WTC11 (cell line): Measurements from ENCODE around the gene BUD13. TPM values are rescaled to one million over a fixed set of nuclear protein-coding genes. Genes with fewer than 3 reads are reported as not detected.
"Not testable (repeated sequence)": the region's sequence is repeated elsewhere in the genome, so short reads cannot be mapped to it uniquely, and the experiment has no call there.

ENCODE experiments used
- ATAC-seq: fragments of 200-7000 bp; cut with Tn5 transposase; 2 replicates; pipeline ENCODE4 v1.10.0; 2021; ENCODE audit warnings: mild to moderate bottlenecking, moderate library complexity
- CTCF ChIA-PET: fragments of 300-600 bp; sonication (Branson Sonifier 250); formaldehyde crosslinking; loops from one replicate; lab custom pipeline; 2021; ENCODE audit warnings: antibody characterized with exemption; lab: Charles Lee
- POLR2A ChIA-PET: fragments of 350-600 bp; sonication (Branson Sonifier 250); formaldehyde crosslinking; loops from one replicate; lab custom pipeline; 2021; ENCODE audit warnings: antibody characterized with exemption; lab: Charles Lee
- DNase-seq: peaks from one replicate; pipeline ENCODE4 v3.0.0; 2021; ENCODE audit warnings: low spot score
- H3K27ac Mint-ChIP-seq: 2 replicates; pipeline ENCODE4 v1.8.0; 2021; ENCODE audit warnings: mixed read lengths
- H3K27me3 Mint-ChIP-seq: 2 replicates; pipeline ENCODE4 v1.8.0; 2021; ENCODE audit warnings: low read depth, mild to moderate bottlenecking, moderate library complexity, mixed read lengths
- H3K36me3 Mint-ChIP-seq: 2 replicates; pipeline ENCODE4 v1.8.0; 2021; ENCODE audit warnings: mixed read lengths
- H3K4me1 Mint-ChIP-seq: 2 replicates; pipeline ENCODE4 v1.8.0; 2022; ENCODE audit warnings: mixed read lengths
- H3K4me3 Mint-ChIP-seq: 2 replicates; pipeline ENCODE4 v1.8.0; 2021; ENCODE audit warnings: mild to moderate bottlenecking, moderate library complexity, mixed read lengths
- H3K9me3 Mint-ChIP-seq: 2 replicates; pipeline ENCODE4 v1.8.0; 2021; ENCODE audit warnings: mixed read lengths
- EMX1 ChIP-seq: fragments of 250-450 bp; sonication (Bioruptor Pico); IDR thresholded peaks from 2 replicates; pipeline ENCODE4 v1.8.0; 2021; ENCODE audit warnings: mild to moderate bottlenecking
- GRHL2 ChIP-seq: fragments of 250-450 bp; sonication (Bioruptor Pico); IDR thresholded peaks from 2 replicates; pipeline ENCODE4 v1.8.0; 2022; ENCODE audit warnings: mild to moderate bottlenecking, moderate library complexity; ENCODE audit not compliant: insufficient replicate concordance, severe bottlenecking
- NR3C1 ChIP-seq: sonication (generic); formaldehyde crosslinking; conservative IDR thresholded peaks from 2 replicates; pipeline ENCODE4 v1.8.1; 2023; ENCODE audit warnings: low read depth, mild to moderate bottlenecking, missing genetic modification reagents
- OVOL2 ChIP-seq: fragments of 250-450 bp; sonication (Bioruptor Pico); IDR thresholded peaks from 2 replicates; pipeline ENCODE4 v1.9.0; 2021; ENCODE audit warnings: mild to moderate bottlenecking, borderline replicate concordance
- PRRX2 ChIP-seq: fragments of 250-450 bp; sonication (Bioruptor Pico); IDR thresholded peaks from 2 replicates; pipeline ENCODE4 v1.8.0; 2021; ENCODE audit warnings: mild to moderate bottlenecking
- ZNF219 ChIP-seq: sonication (generic); formaldehyde crosslinking; IDR thresholded peaks from 2 replicates; pipeline ENCODE4 v1.8.0; 2023; ENCODE audit warnings: missing genetic modification reagents, mild to moderate bottlenecking, borderline replicate concordance
- total RNA-seq: library from RNA; stranded (reverse); gene quantifications from 3 replicates; pipeline ENCODE4 v1.2.3, GENCODE V29; 2021
- TF ChIP-seq, protein P1 (sequence below): fragments of 250-450 bp; sonication (Bioruptor Pico); IDR thresholded peaks from 2 replicates; pipeline ENCODE4 v1.9.0; 2021; ENCODE audit warnings: mild to moderate bottlenecking, borderline replicate concordance
- TF ChIP-seq, protein P2 (sequence below): sonication (generic); formaldehyde crosslinking; IDR thresholded peaks from 2 replicates; pipeline ENCODE4 v1.8.0; 2023; ENCODE audit warnings: mild to moderate bottlenecking, missing genetic modification reagents
- TF ChIP-seq, protein P3 (sequence below): sonication (generic); formaldehyde crosslinking; IDR thresholded peaks from 2 replicates; pipeline ENCODE4 v1.8.1; 2023; ENCODE audit warnings: mild to moderate bottlenecking, missing genetic modification reagents, moderate library complexity
- TF ChIP-seq, protein P4 (sequence below): sonication (generic); formaldehyde crosslinking; IDR thresholded peaks from 2 replicates; pipeline ENCODE4 v1.8.1; 2023; ENCODE audit warnings: mild to moderate bottlenecking, missing genetic modification reagents
- TF ChIP-seq, protein P5 (sequence below): sonication (generic); formaldehyde crosslinking; IDR thresholded peaks from 2 replicates; pipeline ENCODE4 v1.8.0; 2022; ENCODE audit warnings: mild to moderate bottlenecking, missing genetic modification reagents
- TF ChIP-seq, protein P6 (sequence below): sonication (generic); formaldehyde crosslinking; IDR thresholded peaks from 2 replicates; pipeline ENCODE4 v1.8.1; 2023; ENCODE audit warnings: mild to moderate bottlenecking, moderate library complexity, missing genetic modification reagents

The BUD13 gene
- total RNA-seq, 1 experiment from 2014 or later: 20.7 TPM

DNA sequence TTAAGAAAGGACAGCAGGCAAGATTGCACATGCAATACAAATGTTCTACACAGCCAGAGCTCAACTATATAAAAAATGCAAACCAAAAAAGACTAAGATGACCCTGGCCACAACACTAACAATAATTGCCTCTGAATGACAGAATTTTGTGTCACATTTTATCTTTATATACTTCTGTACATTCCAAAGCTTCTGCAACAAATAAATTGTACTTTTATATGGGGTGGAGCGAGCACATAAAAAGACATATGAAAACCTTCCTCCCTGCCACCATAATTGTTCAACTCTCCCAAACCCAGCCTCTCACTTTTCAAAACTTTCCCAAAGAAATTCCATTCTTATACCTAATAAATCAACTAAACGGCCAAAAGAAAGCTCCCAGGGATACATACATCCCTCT, 10.7 kb downstream of the BUD13 start:
- POLR2A ChIA-PET: no interaction called here
- ATAC-seq (no peak), DNase-seq (no peak)
- Mint-ChIP-seq H3K9me3 (no peaks in the 10 kb centered on the region), H3K27me3 (no peaks in the 10 kb centered on the region), H3K4me1 (no peaks in the 10 kb centered on the region), H3K4me3 (no peak overlapping the region), H3K27ac (no peak overlapping the region), H3K36me3 (peaks cover 66% of the 10 kb centered on the region)
- TF ChIP-seq, protein P1, sequence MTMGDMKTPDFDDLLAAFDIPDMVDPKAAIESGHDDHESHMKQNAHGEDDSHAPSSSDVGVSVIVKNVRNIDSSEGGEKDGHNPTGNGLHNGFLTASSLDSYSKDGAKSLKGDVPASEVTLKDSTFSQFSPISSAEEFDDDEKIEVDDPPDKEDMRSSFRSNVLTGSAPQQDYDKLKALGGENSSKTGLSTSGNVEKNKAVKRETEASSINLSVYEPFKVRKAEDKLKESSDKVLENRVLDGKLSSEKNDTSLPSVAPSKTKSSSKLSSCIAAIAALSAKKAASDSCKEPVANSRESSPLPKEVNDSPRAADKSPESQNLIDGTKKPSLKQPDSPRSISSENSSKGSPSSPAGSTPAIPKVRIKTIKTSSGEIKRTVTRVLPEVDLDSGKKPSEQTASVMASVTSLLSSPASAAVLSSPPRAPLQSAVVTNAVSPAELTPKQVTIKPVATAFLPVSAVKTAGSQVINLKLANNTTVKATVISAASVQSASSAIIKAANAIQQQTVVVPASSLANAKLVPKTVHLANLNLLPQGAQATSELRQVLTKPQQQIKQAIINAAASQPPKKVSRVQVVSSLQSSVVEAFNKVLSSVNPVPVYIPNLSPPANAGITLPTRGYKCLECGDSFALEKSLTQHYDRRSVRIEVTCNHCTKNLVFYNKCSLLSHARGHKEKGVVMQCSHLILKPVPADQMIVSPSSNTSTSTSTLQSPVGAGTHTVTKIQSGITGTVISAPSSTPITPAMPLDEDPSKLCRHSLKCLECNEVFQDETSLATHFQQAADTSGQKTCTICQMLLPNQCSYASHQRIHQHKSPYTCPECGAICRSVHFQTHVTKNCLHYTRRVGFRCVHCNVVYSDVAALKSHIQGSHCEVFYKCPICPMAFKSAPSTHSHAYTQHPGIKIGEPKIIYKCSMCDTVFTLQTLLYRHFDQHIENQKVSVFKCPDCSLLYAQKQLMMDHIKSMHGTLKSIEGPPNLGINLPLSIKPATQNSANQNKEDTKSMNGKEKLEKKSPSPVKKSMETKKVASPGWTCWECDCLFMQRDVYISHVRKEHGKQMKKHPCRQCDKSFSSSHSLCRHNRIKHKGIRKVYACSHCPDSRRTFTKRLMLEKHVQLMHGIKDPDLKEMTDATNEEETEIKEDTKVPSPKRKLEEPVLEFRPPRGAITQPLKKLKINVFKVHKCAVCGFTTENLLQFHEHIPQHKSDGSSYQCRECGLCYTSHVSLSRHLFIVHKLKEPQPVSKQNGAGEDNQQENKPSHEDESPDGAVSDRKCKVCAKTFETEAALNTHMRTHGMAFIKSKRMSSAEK: no peak
- TF ChIP-seq, protein P2, sequence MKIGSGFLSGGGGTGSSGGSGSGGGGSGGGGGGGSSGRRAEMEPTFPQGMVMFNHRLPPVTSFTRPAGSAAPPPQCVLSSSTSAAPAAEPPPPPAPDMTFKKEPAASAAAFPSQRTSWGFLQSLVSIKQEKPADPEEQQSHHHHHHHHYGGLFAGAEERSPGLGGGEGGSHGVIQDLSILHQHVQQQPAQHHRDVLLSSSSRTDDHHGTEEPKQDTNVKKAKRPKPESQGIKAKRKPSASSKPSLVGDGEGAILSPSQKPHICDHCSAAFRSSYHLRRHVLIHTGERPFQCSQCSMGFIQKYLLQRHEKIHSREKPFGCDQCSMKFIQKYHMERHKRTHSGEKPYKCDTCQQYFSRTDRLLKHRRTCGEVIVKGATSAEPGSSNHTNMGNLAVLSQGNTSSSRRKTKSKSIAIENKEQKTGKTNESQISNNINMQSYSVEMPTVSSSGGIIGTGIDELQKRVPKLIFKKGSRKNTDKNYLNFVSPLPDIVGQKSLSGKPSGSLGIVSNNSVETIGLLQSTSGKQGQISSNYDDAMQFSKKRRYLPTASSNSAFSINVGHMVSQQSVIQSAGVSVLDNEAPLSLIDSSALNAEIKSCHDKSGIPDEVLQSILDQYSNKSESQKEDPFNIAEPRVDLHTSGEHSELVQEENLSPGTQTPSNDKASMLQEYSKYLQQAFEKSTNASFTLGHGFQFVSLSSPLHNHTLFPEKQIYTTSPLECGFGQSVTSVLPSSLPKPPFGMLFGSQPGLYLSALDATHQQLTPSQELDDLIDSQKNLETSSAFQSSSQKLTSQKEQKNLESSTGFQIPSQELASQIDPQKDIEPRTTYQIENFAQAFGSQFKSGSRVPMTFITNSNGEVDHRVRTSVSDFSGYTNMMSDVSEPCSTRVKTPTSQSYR (CRISPR knock-in tag): no peak
- TF ChIP-seq NR3C1 (CRISPR knock-in tag) (no peak), OVOL2 (CRISPR knock-in tag) (no peak), PRRX2 (CRISPR knock-in tag) (no peak), ZNF219 (CRISPR knock-in tag) (no peak), EMX1 (CRISPR knock-in tag) (no peak), GRHL2 (CRISPR knock-in tag) (no peak)
- TF ChIP-seq, protein P3, sequence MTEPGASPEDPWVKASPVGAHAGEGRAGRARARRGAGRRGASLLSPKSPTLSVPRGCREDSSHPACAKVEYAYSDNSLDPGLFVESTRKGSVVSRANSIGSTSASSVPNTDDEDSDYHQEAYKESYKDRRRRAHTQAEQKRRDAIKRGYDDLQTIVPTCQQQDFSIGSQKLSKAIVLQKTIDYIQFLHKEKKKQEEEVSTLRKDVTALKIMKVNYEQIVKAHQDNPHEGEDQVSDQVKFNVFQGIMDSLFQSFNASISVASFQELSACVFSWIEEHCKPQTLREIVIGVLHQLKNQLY (CRISPR knock-in tag): no peak
- TF ChIP-seq, protein P4, sequence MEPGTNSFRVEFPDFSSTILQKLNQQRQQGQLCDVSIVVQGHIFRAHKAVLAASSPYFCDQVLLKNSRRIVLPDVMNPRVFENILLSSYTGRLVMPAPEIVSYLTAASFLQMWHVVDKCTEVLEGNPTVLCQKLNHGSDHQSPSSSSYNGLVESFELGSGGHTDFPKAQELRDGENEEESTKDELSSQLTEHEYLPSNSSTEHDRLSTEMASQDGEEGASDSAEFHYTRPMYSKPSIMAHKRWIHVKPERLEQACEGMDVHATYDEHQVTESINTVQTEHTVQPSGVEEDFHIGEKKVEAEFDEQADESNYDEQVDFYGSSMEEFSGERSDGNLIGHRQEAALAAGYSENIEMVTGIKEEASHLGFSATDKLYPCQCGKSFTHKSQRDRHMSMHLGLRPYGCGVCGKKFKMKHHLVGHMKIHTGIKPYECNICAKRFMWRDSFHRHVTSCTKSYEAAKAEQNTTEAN: no peak
- TF ChIP-seq, protein P5, sequence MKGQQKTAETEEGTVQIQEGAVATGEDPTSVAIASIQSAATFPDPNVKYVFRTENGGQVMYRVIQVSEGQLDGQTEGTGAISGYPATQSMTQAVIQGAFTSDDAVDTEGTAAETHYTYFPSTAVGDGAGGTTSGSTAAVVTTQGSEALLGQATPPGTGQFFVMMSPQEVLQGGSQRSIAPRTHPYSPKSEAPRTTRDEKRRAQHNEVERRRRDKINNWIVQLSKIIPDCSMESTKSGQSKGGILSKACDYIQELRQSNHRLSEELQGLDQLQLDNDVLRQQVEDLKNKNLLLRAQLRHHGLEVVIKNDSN: no peak
- TF ChIP-seq, protein P6, sequence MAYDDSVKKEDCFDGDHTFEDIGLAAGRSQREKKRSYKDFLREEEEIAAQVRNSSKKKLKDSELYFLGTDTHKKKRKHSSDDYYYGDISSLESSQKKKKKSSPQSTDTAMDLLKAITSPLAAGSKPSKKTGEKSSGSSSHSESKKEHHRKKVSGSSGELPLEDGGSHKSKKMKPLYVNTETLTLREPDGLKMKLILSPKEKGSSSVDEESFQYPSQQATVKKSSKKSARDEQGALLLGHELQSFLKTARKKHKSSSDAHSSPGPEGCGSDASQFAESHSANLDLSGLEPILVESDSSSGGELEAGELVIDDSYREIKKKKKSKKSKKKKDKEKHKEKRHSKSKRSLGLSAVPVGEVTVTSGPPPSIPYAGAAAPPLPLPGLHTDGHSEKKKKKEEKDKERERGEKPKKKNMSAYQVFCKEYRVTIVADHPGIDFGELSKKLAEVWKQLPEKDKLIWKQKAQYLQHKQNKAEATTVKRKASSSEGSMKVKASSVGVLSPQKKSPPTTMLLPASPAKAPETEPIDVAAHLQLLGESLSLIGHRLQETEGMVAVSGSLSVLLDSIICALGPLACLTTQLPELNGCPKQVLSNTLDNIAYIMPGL (CRISPR knock-in tag): no peak
- CTCF ChIA-PET: interaction anchor here (0.9 kb wide), 1 partner anchor 29 kb away, joined by 3 read pairs; the partner anchor contains the start of gene APOA5

DNA sequence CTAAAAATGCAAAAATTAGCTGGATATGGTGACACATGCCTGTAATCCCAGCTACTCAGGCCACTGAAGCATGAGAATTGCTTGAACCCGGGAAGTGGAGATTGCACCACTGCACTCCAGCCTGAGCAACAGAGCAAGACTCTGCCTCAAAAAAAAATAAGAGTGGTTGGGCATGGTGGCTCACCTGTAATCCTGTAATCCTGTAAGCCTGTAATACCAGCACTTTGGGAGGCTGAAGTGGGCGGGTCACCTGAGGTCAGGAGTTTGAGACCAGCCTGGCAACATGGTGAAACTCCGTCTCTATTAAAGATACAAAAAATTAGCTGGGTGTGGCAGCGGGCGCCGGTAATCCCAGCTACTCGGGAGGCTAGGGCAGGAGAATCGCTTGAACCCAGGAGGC, 16.7 kb downstream of the BUD13 start:
- CTCF ChIA-PET: interaction anchor here (1.2 kb wide), 1 partner anchor 35 kb away, joined by 3 read pairs; the partner anchor contains the start of gene APOA5
- H3K36me3 Mint-ChIP-seq: peaks cover 61% of the 10 kb centered on the region
- ATAC-seq, DNase-seq, H3K4me1 Mint-ChIP-seq, H3K27ac Mint-ChIP-seq, H3K4me3 Mint-ChIP-seq, H3K27me3 Mint-ChIP-seq, POLR2A ChIA-PET, H3K9me3 Mint-ChIP-seq: not testable (repeated sequence)
